Retinal pigment epithelial cell (primary cell): ENCODE measurements around the gene TUBGCP5.

Source experiments
- DNase-seq: peaks from one replicate; pipeline ENCODE4 v3.0.0-alpha.2; 2010; ENCODE audit warnings: low read depth
- H3K4me3 ChIP-seq: 2 replicates; pipeline ENCODE4 v1.5.1; 2011; ENCODE audit warnings: mild to moderate bottlenecking, low read length, control low read depth, moderate library complexity
- CTCF ChIP-seq: conservative IDR thresholded peaks from 2 replicates; pipeline ENCODE4 v1.5.1; 2011; ENCODE audit warnings: low read depth, low read length, control low read depth, inconsistent platforms

The TUBGCP5 gene

GRCh38 chr15:22951031-22951380 lies 88.4 kb downstream of the TUBGCP5 start:
- DNase-seq: no peak
- no peak overlapping the region for H3K4me3 ChIP-seq
- no peak for TF ChIP-seq CTCF

DNA sequence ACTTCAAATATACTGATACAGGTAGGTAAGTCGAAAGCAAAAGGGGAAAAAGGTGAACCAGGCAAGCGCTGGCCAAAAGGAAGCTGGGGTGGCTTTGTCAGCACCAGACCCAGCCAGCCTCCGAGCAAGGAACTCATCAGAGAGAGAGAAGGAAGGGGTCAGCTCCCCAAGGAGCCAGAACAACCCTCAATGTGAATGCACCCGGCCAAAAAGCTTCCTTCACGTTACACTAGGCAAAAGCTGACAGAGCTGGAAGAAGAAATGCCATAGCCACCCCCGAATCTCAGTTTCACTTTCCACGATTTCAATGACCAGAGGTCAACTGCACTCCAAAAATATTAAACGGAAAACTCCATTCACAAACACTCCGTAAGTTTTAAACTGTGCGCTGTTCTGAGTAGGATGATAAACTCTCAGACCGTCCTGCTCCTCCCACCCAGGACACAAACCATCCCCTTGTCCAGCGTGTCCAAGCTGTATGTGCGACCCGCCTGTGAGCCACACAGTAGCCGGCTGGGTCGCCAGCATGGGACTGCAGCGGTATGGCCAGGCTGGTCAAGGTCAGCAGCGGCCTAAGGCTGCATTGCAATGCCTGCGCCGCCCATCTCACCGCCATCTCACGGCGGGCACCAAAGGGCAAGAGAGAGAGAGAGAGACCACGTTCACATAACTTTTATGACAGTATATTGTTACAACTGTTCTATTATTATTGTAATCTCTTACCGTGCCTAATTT lies 88.9 kb downstream of the TUBGCP5 start:
- no peak for TF ChIP-seq CTCF
- DNase-seq: no peak
- H3K4me3 ChIP-seq: no peak overlapping the region
